Right atrium auricular region (tissue), 2 donors: ENCODE data around the gene COL4A2. TPM values are rescaled to one million over a fixed set of nuclear protein-coding genes. Genes with fewer than 3 reads are reported as not detected.

Source experiments
- DNase-seq: peaks from one replicate; pipeline ENCODE4 v3.0.0-alpha.2; 2019; ENCODE audit warnings: low spot score
- H3K27ac ChIP-seq, 2 donors: fragments of 200-600 bp; sonication (generic); 1 replicate in 1 of 2; 2 replicates in 1 of 2; pipeline ENCODE4 v1.5.1; 2016 to 2019
- H3K27me3 ChIP-seq, 2 donors: fragments of 200-600 bp; sonication (generic); one replicate each; pipeline versions ENCODE4 v1.5.1 to v1.6.0; 2017 to 2019
- H3K36me3 ChIP-seq: fragments of 200-600 bp; sonication (generic); one replicate; pipeline ENCODE4 v1.5.1; 2016
- H3K4me1 ChIP-seq, 2 donors: fragments of 200-600 bp; sonication (generic); one replicate each; pipeline versions ENCODE4 v1.5.1 to v1.6.0; 2017 to 2019
- H3K4me3 ChIP-seq, 2 donors: fragments of 200-600 bp; sonication (generic); 1 replicate in 1 of 2; 2 replicates in 1 of 2; pipeline ENCODE4 v1.5.1; 2017 to 2019; ENCODE audit warnings: mild to moderate bottlenecking in 1 of 2, moderate library complexity in 1 of 2
- H3K9me3 ChIP-seq, 2 donors: fragments of 200-600 bp; sonication (generic); one replicate each; pipeline ENCODE4 v1.5.1; 2019
- CTCF ChIP-seq, 2 donors: fragments of 200-600 bp; sonication (generic); IDR thresholded peaks; one replicate each; pipeline ENCODE4 v1.5.1; 2019; ENCODE audit warnings: antibody characterized with exemption in 2 of 2
- total RNA-seq, 2 donors: library from RNA; depleted of rRNA; stranded (reverse); fragments of >200 nt; gene quantifications; one replicate each; pipeline ENCODE4 v1.1.0, GENCODE V29; 2016

Gene COL4A2
- total RNA-seq, 2 donors from 2014 or later, result 141 to 153 TPM

DNA sequence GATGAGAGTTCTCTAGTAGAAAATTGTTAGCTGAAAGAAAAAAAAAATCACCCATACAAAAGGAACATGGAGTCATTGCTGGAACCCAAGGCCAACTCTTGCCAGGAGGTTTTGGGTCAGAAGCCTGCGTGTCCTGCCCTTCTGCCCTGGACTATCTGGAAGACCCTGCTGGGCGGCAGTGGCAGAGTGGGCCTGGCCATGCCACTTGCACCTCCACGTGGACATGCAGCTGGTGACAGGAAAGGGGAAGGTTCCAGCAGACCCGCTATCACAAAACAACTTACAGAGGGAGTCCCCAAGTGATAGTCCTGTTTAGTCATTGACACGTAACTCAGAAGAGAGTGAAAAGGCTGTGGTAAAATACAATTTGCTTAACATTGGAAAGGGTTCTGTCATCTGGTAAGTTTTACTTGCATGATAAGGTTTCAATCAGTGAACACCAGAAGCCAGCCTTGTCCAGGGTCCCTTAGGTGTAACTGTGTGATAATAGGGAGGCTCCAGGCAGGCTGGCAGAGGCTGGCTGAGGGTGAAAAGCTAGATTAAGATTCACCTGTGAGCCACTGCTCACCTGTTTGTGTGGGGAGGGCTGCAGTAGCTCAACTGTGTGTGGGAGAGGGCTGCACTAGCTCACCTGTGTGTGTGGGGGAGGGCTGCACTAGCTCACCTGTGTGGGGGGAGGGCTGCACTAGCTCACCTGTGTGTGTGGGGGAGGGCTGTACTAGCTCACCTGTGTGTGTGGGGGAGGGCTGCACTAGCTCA, 47.8 kb downstream of the COL4A2 start:
- Histone ChIP-seq H3K27ac (no peak overlapping the region), H3K4me1 (peaks cover 0 to 42% of the 10 kb centered on the region in 2 donors), H3K9me3 (no peaks in the 10 kb centered on the region), H3K36me3 (peaks cover 14% of the 10 kb centered on the region), H3K4me3 (no peak overlapping the region), H3K27me3 (no peaks in the 10 kb centered on the region)
- no peak for DNase-seq
- no peak for TF ChIP-seq CTCF (IDR thresholded peaks at IDR 0.05)

DNA sequence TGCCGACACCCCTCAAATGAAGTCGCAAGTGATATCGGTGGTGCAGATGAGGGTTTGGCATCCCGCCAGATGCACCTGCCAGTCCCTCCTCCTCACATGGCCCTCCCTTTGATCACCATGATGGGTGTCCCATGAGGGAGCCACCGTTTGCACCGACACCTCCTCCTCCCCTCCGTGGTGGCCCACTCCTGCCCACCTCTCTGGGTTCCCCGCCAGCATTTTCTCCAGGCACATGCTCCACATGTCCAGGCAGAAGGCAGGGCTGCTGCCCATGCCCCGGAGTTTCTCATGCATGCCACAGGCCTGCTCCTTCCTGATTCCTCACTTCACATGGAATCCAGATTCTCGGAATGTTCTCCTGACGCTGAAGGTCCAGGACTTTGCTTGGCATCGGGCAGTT, 49.3 kb downstream of the COL4A2 start:
- Histone ChIP-seq H3K36me3 (peaks cover 14% of the 10 kb centered on the region), H3K4me3 (no peak overlapping the region), H3K27me3 (no peaks in the 10 kb centered on the region), H3K4me1 (peaks cover 0 to 42% of the 10 kb centered on the region in 2 donors), H3K9me3 (no peaks in the 10 kb centered on the region), H3K27ac (no peak overlapping the region)
- no peak for TF ChIP-seq CTCF (IDR thresholded peaks at IDR 0.05)
- DNase-seq, result no peak

DNA sequence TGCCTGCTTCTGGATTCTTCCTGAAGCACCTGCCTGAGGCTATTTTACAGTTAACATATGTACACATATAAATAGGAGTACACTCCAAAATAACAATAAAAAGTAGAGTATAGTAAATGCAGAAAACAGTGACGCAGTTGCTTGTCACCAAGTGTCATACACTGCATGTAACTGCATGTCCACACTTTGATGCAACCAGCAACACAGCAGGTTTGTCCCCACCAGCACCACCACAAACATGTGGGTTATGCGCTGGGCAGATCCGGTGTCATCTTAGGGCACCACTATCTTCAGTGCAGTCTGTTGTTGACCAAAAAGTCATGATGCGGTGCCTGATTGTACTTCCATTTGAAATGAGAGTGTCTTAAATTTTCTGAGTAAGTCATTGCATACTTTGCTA, 51.3 kb downstream of the COL4A2 start:
- Histone ChIP-seq H3K27me3 (no peaks in the 10 kb centered on the region), H3K4me1 (peaks cover 0 to 56% of the 10 kb centered on the region in 2 donors), H3K27ac (no peak overlapping the region), H3K9me3 (no peaks in the 10 kb centered on the region), H3K4me3 (no peak overlapping the region), H3K36me3 (peaks cover 14% of the 10 kb centered on the region)
- TF ChIP-seq CTCF (IDR thresholded peaks at IDR 0.05), result no peak
- no peak for DNase-seq

DNA sequence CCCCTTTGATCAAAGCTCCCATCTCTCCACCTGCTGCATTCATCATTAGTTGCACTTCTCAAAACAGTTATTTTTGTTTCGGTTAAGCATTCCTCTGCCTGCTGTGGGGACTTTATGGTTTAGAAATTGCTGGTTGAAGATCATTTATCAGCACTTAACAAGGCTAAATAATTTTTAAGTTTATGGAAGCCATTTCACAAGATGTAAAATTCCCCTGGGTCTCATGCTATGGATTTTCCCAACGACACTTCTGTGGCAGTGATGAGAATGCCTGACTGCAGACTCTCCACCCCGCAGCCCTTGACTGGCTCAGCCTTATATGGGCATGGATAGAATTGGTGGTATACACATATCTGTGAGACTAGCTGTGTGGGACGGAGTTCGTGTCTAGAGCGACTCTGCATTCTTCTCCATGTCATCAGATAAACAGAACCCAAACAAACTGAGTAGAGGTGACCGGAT, 52.8 kb downstream of the COL4A2 start:
- Histone ChIP-seq H3K27ac (peak overlapping the region; percentile 86 to 87), H3K4me3 (no peak overlapping the region), H3K27me3 (no peaks in the 10 kb centered on the region), H3K9me3 (no peaks in the 10 kb centered on the region), H3K36me3 (peaks cover 14% of the 10 kb centered on the region), H3K4me1 (peaks cover 0 to 63% of the 10 kb centered on the region in 2 donors)
- DNase-seq, result no peak
- no peak for TF ChIP-seq CTCF (IDR thresholded peaks at IDR 0.05)

GRCh38 chr13:110360598-110360997, 53.5 kb downstream of the COL4A2 start:
- no peak for TF ChIP-seq CTCF (IDR thresholded peaks at IDR 0.05)
- Histone ChIP-seq H3K27ac (peak overlapping the region; percentile 86 to 87), H3K4me3 (no peak overlapping the region), H3K4me1 (peaks cover 0 to 63% of the 10 kb centered on the region in 2 donors), H3K36me3 (peaks cover 14% of the 10 kb centered on the region), H3K9me3 (no peaks in the 10 kb centered on the region), H3K27me3 (no peaks in the 10 kb centered on the region)
- no peak for DNase-seq
